GM21825 (cell line): Measurements from ENCODE around the gene SOCS1.

Source experiments
- ATAC-seq: cut with Tn5 transposase; IDR thresholded peaks from one replicate; pipeline ENCODE4 v1.9.1; 2021; ENCODE audit warnings: mild to moderate bottlenecking, moderate library complexity; ENCODE audit not compliant: unreplicated experiment

The SOCS1 gene

GRCh38 chr16:11249233-11250061, 6.6 kb downstream of the SOCS1 start:
- no peak for ATAC-seq

GRCh38 chr16:11248133-11248532, 7.9 kb downstream of the SOCS1 start:
- no peak for ATAC-seq

- no peak for ATAC-seq
These were observed 10.0 kb downstream of the SOCS1 start for GRCh38 chr16:11245988-11246387.

- ATAC-seq, result no peak
These were observed 10.7 kb downstream of the SOCS1 start for GRCh38 chr16:11245222-11245737.

- no peak for ATAC-seq
These were observed 13.3 kb downstream of the SOCS1 start for GRCh38 chr16:11242658-11243057.

- no peak for ATAC-seq
These were observed 14.4 kb downstream of the SOCS1 start for GRCh38 chr16:11241480-11242204.

GRCh38 chr16:11240636-11241473, 15.1 kb downstream of the SOCS1 start:
- no peak for ATAC-seq

GRCh38 chr16:11239644-11240632, 16.1 kb downstream of the SOCS1 start:
- ATAC-seq, result no peak

- no peak for ATAC-seq
These were observed 17.5 kb downstream of the SOCS1 start for GRCh38 chr16:11238272-11239202.

- no peak for ATAC-seq
These were observed 19.3 kb downstream of the SOCS1 start for GRCh38 chr16:11236461-11237254.

- ATAC-seq, result no peak
These were observed 20.4 kb downstream of the SOCS1 start for GRCh38 chr16:11235703-11235991.

GRCh38 chr16:11234884-11235702, 20.9 kb downstream of the SOCS1 start:
- no peak for ATAC-seq

GRCh38 chr16:11233727-11234376, 22.2 kb downstream of the SOCS1 start:
- ATAC-seq, result no peak

- ATAC-seq, result peak; percentile 54
These were observed 22.9 kb downstream of the SOCS1 start for GRCh38 chr16:11232852-11233726.

- no peak for ATAC-seq
These were observed 23.6 kb downstream of the SOCS1 start for GRCh38 chr16:11232302-11232851.
